NCI-H524 treated with DMSO at 0.1 percent for 48 hours (cell line): ENCODE data around the gene PCDH12.

Experiments used
- DNase-seq: peaks from one replicate; lab custom pipeline; 2025; lab: John Stamatoyannopoulos, UW

The PCDH12 gene

DNA sequence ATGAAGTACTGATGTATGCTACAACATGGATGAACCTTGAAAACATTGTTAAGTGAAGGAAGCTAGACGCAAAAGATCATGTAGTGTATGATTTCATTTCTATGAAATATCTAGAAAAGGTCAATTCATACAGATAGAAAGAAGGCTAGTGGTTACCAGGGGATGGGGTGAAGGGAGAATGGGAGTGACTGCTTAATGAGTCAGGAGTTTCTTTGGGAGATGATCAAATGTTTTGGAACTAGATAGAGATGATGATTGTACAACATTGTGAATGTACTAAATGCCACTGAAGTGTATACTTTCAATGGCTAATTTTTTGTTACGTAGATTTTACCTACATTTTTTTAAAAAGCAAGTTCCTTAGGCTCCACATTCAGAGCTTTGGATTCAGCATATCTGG lies 49.2 kb downstream of the PCDH12 start:
- no peak for DNase-seq

DNA sequence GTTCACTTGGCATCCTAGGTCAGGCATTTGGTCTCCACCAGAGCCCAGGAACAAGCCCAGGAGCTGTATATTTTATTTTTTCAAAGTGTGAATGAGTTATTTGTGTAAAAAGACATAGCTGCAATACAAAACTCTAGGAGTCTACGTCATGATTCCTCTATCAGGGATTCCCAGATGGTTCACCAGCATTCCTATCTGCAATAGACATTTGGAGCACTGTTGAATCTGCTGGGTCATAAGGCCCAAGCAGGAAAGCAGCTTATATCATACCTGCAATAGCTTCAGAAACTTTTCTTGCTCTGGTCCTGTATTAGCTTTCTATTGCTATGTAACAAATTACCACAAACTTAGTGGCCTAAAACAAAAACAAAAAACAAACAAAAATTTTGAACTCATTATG lies 51.0 kb downstream of the PCDH12 start:
- DNase-seq = no peak

DNA sequence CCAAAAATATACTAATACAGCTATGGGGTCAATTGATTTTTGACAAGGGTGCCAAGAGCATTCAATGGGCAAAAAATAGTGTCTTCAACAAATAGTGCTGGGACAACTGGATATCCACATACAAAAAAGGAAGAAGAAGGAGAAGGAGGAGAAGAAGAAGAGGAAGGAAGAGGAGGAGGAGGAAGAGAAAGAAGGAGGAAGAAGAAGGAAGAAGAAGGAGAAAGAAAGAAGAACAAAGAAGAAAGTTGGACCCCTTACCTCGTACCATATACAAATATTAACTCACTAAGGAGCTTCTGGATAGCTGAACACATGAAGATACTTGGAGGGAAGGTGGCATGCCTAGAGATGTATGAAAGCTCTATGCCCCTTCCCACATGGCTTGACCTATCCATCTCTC lies 51.5 kb downstream of the PCDH12 start:
- no peak for DNase-seq

DNA sequence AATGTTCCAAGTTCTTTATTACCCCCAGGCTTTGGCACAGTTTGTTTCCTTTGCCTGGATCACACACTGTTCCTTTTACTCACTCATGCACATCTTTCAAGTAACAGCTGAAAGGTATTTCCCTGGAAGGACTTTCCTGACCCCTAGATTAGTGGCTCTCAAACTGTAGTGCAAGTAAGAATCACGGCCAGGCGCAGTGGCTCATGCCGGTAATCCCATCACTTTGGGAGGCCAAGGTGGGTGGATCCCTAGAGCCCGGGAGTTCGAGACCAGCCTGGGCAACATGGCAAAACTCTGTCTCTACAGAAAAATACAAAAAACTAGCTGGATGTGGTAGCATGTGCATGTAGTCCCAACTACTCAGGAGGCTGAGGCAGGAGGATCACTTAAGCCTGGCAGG lies 53.5 kb downstream of the PCDH12 start:
- DNase-seq = no peak

DNA sequence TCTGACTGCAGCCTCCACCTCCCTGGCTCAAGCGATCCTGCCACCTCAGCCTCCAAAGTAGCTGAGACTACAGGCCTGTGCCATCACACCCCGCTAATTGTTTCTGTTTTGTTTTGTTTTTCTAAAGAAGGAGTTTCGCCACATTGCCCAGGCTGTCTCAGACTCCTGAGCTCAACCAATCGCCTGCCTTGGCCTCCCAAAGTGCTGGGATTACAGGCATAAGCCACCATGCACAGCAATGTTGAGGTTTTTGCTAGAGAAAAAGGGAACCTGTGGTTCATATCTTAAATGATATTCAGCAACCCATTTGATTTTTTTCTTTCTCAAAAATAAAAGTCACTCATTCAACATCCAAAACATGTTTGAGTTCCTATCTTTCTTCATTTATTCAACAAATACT lies 54.7 kb downstream of the PCDH12 start:
- DNase-seq = no peak

DNA sequence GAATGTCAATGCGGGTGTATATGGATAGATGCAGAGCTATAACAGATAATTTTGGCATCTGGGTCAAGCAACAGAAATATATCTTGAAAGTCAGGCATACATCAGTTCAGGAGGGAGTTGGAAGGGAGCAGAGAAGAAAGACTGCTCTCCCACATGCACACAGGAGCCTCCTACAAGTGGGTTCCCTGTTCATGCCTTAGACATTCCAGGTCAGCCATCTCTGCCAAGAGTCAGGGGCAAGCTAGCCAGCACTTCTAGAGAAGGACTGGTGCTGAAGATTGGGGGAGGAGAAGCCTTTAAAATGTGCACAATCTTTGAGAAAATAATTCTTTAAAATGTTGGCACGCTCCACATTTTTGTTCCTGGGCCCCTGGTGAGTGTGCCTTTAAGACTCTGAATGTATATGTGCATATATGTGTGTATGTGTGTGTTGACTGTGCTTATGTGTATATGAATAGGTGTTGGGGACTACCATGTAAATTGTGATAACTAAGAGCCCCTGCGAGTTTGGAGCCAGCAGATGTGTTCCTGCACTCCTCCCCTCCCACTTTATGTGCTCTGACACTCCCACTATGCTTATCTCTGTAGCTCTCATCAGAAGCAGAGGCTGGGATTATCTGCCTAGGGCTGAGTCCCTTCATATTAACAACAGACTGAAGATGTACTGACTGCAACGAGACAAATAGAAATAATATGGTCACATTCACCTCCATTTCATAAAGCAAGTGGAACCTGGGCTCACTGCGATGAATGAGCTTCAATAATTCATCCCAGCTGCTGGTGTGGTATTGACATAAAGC lies 55.8 kb downstream of the PCDH12 start:
- no peak for DNase-seq

DNA sequence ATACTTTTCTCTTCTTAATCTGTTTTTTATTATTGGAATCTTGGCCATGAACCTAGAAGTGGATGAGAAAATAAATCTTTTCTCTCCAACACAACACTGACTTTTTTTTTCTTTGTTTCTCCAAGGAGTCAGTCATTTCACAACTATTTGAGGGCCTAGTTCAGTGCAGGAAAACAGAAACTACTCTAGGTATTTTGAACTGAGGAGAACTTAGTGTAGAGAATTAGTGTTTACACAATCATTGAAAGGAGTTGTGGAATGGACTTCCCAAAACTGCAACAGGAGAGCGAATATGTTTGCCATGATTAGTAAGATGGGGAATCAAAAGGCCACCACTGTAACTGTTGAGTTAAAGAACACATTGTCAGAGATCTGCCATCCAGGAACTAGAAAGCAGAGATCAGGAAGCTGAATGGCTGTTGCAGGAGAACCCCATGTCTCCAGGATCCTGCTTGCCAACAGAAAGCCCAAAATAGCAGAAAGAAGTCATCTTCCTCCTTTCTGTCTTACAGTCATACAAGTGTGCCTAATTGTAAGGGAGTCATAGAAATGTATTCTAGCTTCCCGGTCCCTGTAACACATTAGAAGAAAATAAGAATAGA lies 59.5 kb downstream of the PCDH12 start:
- no peak for DNase-seq

DNA sequence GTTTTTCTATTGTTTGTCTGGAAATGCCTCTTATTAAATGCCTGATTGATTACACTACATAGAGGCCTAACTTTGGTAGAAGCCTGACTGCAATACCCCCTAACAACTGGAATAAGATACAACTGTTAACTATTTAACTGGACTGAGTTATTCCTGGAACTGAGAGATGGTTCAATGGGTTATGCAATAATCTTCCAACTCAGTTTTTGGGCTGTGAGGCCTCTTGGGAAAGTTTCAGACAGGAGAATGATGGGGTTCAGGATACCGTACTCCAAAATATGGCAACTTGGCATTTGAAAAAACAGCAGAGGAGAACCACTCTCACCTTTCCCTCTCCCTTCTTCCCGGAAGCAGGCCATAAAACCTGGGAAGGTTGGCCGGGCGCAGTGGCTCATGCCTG lies 60.6 kb downstream of the PCDH12 start:
- no peak for DNase-seq
